ENCODE results near the gene TAOK1.
A peak's percentile ranks its signal among the peaks of the same experiment; 100 is the strongest.

TAOK1 gene

DNA sequence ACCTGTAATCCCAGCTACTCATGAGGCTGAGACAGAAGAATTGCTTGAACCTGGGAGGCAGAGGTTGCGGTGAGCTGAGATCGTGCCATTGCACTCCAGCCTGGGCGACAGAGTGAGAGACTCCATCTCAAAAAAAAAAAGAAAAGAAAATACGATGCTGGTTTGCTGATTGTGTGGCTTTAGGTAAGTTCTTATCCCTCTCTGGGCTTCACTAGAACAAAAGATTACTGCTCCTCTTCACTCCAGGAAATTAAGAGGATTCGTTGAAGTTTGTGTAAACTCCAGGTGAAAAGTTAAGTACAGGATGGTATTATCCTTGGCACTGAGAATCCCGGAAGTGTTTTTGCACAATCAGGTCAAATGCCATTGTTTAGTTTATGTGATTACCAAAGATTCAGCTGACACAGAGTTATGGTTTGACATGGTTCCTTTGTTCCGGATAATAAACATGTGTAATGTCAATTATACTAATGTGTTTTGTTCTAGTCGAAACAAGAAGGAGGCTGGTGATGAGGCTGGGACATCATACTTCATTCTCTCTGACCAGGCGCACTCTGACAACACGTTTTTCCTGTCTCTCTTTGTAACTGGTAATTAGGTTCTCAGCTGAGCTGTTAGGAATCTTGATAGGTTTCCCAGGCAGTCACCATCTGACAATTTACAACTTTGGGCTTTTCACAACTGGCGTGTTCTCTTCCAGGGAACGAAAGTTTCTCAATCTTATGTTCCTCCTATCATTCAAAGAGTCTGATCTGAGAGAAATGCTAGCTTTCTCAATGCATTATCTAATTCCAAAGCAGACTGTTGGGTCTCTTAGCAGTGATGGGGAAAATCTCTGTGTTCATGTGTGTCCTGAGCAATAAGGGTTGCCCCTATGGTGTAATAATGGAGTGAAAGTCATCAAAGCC, 10.8 kb upstream of the TAOK1 start:
- no peak for DNase-seq (ENCODE audit: low read depth)

DNA sequence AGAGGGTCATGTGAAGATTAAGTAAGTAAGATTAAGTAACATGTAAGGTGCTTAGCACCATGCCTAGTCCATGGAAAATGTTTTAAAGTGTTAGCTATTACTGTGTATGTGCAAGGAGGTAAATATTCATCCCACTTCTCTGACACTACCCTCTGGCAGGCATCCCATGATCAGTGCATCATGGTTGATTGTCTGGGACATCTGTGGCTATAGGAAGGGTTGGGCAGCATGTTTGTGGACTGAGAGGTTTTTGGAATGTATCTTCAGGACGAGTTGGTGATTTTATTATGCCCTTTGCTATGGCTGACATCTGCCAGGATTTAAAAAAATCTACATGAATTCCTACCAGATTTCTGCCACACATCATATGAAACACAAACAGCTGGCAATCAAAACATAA, 6.5 kb upstream of the TAOK1 start:
- DNase-seq (ENCODE audit: low read depth) = peak; percentile 49

DNA sequence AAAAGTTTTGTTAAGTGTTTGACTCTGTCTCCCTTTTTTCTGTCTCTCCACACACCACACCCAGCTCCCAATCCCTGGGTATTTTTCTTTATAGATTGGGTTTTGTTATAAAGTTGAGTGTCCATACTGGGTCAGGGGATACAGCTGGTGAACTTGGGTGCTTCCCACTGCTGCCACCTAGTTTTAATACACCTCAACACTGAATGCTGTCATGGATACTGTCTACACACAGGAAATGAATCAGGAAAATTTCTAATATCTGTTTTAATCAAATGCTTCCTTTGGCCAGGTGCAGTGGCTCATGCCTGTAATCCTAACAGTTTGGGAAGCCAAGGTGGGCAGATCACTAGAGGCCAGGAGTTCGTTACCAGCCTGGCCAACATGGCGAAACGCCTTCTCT, 5.3 kb upstream of the TAOK1 start:
- DNase-seq (ENCODE audit: low read depth) = peak; percentile 47

DNA sequence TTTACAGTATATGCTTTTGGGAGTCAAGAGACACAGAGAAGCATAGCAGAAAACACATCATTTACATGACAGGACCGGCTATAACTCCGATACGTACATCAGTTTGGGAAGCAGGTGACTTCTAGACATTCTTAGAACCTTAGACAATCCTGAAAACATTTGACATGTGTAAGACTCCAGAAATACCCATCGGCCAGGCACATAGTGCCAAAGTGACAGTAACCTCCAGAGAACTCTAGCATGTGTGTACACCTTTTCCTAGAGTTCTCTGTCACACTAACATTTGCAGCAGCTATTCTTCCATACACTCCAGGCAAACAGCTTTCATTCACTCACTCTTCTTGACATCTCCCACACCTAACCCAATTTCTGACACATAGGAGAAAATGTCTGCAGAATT, 3.4 kb upstream of the TAOK1 start:
- no peak for DNase-seq (ENCODE audit: low read depth)

DNA sequence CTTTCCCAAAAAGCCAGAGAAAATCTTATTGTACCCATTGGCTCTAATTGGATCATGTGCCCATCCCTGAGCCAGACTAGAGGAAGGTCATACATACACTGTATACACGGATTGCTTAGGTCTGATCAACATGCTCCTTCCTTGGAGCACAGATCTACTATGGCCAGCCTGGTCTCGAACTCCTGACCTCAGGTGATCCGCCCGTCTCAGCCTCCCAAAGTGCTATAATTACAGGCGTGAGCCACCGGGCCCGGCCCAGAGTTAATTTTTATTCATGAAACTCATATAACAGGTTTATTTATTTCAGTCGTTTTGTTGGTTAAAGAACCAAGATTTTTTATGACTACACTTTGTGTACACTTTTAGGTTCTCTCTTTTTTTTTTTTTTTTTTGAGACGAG, 1.2 kb upstream of the TAOK1 start:
- DNase-seq (ENCODE audit: low read depth) = no peak

DNA sequence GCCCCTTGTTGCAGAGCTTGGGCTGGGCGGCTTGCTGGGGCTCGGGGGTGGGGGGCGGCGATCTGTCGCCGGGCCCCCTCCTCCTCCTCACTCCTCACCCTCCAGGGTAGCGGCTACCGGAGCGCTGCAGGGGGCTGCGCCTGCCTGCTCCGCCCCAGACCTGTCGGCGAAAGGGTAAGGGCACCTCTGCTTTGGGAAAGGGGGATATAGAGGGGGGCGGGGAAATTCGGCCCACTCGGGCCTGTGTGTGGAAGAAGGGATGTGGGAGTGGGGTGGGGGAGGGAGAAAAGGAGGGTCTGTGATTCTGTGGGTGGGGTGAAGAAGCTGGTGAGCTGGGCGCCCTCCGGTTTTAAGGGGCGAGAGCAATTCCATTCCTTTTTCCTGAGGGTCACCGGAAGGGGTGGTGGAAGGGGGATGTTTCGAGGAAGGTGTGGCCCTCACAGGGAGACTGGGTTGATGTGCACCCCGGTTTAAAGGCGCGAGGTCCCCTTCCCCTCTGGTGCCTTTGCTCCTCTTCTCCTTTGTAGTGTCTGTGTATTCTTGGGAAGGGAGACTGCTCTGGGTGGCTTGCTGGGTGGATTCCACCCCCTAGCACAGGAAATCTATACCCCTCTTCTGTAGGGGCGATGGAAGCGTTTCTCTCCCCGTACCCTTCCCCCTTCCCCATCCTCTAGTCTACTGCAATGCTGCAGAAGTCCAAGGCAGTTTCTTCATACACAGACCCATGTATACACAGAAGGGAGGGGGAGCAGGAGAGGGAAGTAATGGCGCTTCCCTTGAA, 878 bp downstream of the TAOK1 start:
- DNase-seq (ENCODE audit: low read depth) = peak; percentile 47

DNA sequence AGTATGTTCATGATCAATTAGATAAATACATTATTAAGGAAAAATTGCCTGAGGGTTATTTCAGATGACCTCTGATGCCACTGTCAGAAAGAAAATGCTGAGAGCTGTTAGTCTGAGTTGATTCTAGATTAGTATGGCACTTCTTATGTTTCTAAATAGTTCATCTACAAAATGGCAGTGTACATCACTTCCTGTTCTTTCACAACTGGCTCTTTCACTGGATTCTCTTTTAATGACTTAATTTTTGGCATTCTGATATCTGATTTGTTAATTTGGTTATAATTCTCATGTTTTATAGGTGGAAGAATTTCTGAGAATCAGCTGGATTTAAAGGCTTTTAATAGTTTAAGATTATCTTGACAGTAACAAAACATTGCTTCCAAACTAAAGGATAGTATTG, 3.3 kb downstream of the TAOK1 start:
- peak; percentile 25 for DNase-seq (ENCODE audit: low read depth)

DNA sequence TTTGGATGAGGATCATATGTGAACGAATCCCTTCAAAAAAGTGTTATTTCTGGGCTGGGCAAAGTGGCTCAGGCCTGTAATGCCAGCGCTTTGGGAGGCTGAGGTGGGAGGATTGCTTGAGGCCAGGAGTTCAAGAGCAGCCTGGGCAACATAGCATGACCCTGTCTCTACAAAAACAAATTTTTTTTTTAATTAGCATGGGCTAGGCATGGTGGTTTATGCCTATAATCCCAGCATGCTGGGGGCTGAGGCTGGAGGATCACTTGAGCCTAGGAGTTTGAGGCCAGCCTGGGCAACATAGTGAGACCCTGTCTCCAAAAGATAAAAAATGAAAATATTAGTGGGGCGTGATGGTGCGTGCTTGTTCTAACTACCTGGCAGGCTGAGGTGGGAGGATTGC, 4.6 kb downstream of the TAOK1 start:
- no peak for DNase-seq (ENCODE audit: low read depth)

DNA sequence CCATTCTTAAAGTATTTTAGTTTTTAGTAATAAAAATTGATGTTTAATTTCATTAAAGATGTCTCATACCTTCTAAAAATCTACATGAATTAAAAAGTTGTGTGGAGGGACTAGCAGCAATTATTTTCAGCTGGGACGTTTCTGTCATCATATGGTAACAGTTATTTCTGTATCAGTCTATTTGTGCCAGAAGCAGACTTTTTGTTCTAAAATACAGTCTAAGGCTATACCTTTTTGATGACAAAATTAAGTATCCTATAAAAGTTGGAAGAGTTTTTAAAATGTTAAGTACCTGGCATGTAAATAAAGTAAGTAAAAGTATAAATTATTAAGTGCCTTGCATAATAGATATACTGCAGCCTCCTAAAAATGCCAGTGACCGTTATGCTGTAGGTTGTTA, 5.9 kb downstream of the TAOK1 start:
- DNase-seq (ENCODE audit: low read depth) = no peak

DNA sequence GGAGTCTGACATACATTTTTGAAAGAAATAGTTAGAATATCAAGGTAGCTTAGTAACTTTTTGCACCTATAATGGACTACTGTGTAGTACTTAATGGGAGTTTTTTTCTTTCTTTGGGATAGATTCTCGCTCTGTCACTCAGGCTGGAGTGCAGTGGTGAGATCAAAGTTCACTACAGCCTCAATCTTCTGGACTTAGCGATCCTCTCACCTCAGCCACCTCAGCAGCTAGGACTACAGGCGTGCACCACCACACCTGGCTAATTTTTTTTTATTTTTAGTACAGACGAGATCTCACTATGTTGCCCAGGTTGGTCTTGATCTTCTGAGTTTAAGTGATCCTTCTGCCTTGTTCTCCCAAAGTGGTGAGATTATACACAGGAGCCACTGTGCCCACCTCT, 9.5 kb downstream of the TAOK1 start:
- DNase-seq (ENCODE audit: low read depth) = no peak

DNA sequence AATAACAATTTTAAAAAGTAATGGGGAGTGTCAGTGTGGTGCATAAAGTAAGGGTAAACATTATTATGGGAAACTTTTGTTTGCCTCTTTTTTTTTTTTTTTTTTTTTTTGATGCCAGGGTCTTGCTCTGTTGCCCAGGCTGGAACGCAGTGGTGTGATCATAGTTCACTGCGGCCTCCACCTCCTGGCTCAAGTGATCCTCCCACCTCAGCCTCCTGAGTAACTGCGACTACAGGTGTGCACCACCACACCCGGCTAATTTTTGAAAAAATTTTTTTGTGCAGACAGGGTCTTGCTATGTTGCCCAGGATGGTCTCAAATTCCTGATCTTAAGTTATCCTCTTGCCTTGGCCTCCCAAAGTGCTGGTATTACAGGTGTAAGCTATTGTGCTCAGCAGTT, 10.7 kb downstream of the TAOK1 start:
- no peak for DNase-seq (ENCODE audit: low read depth)

DNA sequence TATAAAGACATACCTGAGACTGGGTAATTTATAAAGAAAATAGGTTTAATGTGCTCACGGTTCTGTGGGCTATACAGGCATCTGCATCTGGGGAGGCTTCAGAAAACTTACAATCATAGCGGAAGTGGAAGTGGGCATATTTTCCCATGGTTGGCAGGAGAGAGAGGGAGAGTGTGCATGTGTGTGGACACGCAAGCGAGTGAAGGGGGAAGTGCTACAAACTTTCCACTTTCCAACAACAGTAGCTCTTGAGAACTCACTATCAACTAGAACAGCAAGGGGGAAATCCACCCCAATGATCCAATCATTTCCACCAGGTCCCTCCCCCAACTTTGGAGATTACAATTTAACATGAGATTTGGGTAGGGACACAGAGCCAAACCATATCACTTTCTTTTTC, 11.1 kb downstream of the TAOK1 start:
- DNase-seq (ENCODE audit: low read depth) = no peak

DNA sequence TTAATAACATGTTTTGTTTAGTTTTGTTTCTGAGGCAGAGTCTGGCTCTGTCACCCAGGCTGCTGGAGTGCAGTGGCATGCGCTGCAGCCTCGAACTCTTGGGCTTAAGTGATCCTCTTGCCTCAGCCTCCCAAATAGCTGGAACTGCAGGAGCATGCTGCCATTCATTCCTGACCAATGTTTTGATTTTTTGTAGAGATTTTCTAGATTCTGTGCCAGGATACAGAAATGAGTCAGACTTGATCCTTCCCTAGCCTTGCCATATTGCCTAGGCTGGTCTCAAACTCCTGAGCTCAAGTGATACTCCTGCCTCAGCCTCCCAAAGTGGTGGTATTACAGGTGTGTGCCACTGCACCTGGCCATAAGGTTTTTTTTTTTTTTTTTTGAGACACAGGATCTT, 17.7 kb downstream of the TAOK1 start:
- DNase-seq (ENCODE audit: low read depth) = peak; percentile 28

DNA sequence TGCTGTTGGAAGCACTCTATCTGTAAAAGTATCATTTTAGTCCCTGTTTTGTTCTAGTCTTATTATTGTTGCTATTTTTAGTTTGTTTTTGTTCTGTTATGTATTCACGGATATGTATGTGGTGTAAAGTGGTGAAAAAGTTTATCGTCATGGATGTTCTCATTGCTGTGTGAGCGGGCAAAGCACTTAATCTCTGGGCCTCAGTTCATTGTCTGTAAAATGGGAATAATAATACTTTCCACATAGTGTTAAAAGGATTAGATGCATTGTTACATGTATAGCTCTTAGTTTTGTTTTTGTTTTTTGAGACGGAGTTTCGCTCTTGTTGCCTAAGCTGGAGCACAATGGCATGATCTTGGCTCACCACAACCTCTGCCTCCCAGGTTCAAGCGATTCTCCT, 19.8 kb downstream of the TAOK1 start:
- no peak for DNase-seq (ENCODE audit: low read depth)

DNA sequence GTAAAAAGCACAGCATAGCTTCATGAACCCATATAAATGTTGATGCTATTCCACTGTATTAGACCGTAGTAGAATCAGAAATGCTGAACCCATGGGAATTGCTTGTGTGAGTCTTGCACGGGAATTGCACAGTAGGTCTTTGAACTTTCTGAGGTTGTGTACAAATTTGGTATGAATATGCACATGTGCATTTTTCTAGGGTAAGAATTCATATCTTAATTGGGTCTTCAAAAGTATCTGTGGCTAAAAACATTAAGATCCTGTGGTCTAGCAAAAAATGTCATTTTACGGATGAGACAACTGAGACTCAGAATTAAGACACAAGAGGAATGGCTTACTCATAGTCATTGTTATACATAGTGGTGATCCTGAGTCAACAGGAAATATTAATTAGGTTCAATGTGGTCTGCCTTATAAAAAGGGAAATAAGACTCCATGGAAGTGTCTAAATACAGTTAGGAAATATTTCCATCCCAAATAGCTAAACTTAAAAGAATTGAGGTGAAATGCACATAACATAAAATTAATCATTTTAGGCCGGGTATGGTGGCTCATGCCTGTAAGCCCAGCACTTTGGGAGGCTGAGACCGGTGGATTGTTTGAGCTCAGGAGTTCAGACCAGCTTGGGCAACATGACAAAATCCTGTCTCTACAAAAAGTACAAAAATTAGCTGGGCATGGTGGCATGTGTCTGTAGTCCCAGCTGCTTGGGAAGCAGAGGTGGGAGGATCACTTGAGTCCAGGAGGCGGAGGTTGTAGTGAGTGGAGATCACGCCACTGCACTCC, 22.8 kb downstream of the TAOK1 start:
- peak; percentile 87 for DNase-seq (ENCODE audit: low read depth)

DNA sequence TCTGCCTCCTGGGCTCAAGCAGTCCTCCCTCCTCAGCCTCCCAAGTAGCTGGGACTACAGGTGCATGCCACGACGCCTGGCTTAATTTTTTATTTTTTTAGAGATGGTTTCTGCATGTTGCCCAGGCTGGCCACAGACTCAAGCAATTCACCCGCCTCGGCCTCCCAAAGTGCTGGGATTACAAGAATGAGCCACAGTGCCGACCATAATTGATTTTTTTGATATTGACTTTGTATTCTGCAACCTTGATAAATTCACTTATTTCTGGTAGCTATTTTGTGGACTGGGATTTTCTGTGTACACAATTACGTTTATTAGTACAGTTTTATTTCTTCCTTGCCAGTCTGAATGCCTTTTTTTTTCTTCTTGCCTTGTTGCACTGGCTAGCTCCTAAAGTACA, 30.0 kb downstream of the TAOK1 start:
- DNase-seq (ENCODE audit: low read depth) = no peak

DNA sequence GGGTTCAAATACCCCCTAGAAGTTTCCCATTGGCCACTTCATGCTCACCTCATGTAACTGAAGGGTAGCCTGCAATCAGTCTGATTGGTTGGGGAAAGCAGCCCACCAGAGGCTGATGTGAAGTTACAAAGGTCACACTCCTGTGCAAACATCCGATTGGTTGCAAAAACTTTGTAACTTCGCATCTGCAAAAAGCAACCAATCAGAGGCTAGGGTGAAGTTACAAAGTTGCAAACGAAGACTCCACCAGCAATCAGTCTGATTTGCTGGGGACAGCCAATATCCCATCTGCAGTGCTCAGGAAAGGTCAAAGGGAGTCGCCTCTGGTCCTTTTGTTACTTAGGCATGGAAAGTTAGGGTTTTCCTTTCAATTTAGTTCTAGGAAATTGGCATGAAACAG, 40.1 kb downstream of the TAOK1 start:
- no peak for DNase-seq (ENCODE audit: low read depth)

DNA sequence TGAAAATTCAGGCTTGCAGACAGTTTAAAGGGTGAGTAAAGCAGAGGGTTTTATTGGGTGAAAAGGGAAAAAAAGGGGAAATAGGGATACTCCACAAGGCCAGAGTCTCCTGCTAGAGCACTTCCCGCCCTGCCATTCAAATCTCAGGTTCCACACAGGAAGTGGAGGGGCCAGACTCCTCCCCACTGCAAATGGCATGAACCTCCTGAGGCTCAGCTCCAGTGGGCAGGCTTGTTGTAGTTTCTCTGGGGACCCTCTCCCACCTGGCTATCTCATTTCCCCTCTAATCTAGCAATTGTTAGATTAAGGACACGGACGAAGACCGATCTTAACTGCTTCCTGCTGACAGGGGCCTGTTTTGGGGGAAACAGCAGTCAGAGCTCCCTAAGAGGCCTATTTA, 43.4 kb downstream of the TAOK1 start:
- DNase-seq (ENCODE audit: low read depth) = no peak

DNA sequence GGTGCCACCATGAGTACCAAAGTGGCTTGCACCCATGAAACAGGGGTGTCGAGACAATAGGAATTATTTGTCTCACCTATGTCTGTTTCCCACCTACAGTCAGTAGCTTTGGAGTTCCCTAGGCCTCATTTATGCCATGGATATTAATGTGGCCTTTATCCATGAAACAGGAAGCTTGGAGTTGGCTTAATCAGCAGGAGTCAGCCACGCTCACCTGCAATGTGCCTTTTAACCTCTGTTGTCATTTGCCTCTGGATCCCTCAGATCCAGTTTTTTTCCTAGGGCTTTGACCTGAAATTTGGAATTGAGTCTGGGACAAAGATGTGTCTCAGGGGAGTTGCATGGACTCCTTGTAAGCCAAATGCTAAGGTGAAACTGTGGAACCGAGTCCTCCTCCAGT, 44.4 kb downstream of the TAOK1 start:
- DNase-seq (ENCODE audit: low read depth) = no peak

DNA sequence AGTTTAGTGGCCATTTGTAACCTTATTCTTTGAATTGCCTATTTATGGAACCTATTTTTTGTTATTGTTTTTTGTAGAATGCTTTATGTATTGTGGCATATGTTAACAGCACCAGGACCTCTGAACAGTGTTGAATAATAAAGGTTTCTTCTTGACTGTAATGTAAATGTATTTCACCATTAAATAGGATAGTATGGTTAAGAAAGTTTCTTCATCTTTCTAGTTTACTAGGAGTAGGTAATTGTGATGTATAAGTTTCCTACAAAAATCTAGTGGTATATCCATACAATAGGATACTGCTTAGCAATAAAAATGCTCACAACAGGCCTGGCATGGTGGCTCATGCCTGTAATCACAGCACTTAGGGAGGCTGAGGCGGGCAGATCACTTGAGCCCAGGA, 52.3 kb downstream of the TAOK1 start:
- DNase-seq (ENCODE audit: low read depth) = no peak

DNA sequence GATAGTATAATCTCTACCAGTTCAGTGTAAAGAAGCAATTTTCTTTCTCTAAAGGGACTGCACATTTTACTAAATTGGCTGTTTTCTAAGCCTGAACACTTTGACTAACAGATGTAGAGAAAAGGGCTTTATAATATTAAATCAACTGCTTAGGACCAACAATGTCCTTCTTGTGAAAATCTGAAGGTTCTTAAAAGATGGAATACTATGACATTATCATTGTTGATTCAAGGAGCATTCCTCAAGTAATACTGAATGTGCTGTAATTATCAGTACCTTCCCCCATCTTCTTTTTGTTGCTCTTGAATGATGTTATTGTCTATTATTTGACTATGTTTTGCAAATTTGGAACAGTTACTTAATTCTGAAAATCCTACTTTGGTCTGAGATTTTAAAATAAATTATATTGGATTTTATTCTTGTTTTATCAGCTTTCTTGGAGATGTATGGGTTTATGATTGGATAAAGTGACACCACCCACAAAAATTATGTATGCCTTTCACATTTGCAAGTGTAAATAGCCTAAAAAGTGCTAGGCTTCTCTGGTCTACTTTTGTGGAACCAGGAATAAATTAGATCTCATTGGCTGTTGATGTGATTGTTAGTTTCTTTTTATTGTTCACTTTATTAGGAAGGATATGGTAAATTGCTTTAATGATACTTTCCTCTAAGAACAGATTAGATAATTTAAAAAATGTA, 53.0 kb downstream of the TAOK1 start:
- DNase-seq (ENCODE audit: low read depth) = no peak

DNA sequence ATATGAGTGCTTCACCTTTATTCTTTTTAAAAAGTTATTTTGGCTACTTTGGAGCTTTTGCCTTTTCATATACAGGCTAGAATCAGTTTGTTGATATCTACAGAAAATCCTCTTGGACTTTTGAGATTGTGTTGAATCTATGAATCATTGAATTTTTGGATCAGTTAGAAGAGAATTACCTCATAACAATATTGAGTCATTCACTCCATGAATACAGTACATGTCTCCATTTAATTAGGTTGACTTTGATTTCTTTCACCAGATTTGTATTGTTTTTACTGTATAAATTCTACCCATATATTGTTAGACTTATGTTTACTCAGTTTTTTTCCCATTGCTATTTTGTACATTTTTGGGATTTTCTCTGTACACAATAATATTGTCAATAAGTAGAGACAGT, 54.4 kb downstream of the TAOK1 start:
- DNase-seq (ENCODE audit: low read depth) = peak; percentile 71
